Erythroblast (primary cell): ENCODE data around the gene POLD1.

Experiments used
- GATA1 ChIP-seq: IDR thresholded peaks from 2 replicates; pipeline ENCODE4 v1.6.1; 2011; ENCODE audit warnings: low read depth, mild to moderate bottlenecking, control low read depth, low read length, moderate library complexity
- POLR2A ChIP-seq: IDR thresholded peaks from 2 replicates; pipeline ENCODE4 v1.6.1; 2011; ENCODE audit warnings: mild to moderate bottlenecking, low read length

DNA sequence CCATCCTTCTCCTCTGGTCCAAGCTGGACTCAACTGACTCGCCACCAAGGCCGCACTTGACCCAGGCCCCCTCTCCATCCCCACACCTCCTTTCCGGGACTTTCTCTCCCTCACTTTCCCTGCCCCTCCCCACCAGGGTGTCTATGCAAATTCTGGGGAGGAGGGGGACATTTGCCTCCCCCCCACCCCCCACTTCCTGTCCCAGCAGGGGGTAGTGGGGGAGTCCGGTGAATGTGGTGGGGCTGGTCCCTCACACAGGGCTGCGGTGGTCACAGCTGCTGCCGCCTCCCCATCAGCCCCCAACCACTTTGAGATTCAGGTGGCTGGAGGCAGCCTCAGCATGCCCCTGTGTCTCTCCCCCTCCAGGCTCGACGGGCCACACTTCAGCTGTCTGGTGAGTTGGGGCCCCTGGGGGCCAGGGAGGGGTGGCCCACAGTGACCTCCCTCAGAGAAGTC lies 35.5 kb downstream of the POLD1 start:
- TF ChIP-seq POLR2A (no peak), GATA1 (no peak)
